ENCODE data around the gene NUDT16. TPM values are rescaled to one million over a fixed set of nuclear protein-coding genes. Genes with fewer than 3 reads are reported as not detected.

The NUDT16 gene
- 13.7 TPM in 2 replicates for total RNA-seq

GRCh38 chr3:131381445-131382291 is at the start of gene NUDT16:
NUDT16 (plus strand) TSS chr3:131381774; CDS start chr3:131381805, 31 bp downstream.

Other genes with a start within 250 kb of the NUDT16 start
- 85.4 and 86.2 TPM in 2 replicates for gene MRPL3, start 121.2 kb downstream of the NUDT16 start, total RNA-seq

Measured in endothelial cell of coronary artery (primary cell).